GM19023 (cell line): ENCODE data around the gene LARP6.

Experiments used
- ATAC-seq: cut with Tn5 transposase; IDR thresholded peaks from one replicate; pipeline ENCODE4 v1.9.1; 2021; ENCODE audit warnings: mild to moderate bottlenecking, moderate library complexity; ENCODE audit not compliant: unreplicated experiment

Gene LARP6

GRCh38 chr15:70796516-70797310, 57.2 kb downstream of the LARP6 start:
- no peak for ATAC-seq

DNA sequence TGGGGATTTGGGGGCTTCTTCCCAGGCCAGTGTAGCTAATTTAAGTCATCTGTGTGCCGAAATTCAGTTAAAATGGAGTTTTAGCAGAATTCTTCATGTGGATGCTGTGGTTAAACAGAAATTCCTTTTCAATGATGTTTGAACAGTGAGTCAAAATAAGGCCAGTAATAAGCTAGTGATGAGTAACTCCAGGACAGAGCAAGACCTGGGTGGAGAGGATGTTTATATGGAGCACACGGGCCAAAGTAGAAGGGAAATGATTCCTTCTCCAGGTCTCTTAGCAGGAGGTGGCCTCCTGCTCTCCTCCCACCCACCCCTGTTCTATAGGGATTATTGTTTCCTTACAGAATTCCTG, 58.7 kb downstream of the LARP6 start:
- ATAC-seq = no peak

DNA sequence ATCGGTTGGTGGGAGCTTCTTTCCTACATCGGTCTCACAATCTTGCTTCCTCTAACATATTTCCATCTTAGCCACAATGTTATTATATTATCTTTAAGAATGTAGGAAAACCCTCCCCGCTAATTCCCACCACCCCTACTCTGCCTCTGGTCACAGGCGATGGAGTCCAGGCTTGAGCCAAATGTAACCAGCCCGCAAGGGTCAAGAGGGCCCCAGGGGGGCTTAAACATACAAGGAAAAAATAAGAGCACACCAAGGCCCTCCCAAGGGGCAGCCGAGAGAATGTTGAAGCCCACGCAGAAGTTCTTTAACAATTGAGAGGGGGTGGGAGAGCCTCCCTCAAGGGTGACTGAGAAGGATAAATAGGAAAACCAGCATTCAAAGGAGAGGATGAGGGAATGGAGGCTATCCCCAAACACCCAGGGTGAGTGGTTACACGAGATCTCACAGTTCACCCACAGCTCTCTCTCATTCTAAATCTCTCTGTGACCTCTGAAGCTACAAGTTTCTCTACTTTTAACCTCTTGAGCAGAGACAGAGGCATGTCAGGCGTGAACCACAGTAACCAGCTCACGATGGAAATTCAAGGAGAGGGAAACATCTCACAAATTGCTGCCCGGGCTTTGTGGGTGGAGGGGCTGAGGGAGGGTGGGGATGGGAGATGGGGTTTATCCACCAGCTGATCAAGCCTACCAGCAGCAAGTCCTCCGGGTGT, 59.2 kb downstream of the LARP6 start:
- no peak for ATAC-seq

DNA sequence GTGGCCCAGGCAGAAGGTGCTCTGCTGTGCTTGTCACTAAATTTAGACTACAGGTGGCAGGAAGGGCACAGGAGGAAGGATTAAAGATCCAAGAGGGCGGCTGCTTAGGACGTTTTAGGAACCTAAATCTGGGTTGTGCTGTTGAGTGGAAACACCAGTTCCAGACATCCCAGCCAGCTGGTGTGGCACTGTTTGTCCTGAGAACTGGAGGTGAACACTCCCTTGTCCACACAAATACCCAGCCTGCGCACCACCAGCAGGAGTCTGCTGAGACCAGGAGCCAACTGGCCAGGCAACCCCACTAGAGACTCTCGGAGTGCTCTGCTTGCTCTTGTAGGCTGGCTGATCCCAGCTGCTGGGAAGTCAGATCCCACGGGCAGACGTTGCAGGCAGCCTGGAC, 60.3 kb downstream of the LARP6 start:
- no peak for ATAC-seq

GRCh38 chr15:70792171-70792573, 61.8 kb downstream of the LARP6 start:
- ATAC-seq = no peak

DNA sequence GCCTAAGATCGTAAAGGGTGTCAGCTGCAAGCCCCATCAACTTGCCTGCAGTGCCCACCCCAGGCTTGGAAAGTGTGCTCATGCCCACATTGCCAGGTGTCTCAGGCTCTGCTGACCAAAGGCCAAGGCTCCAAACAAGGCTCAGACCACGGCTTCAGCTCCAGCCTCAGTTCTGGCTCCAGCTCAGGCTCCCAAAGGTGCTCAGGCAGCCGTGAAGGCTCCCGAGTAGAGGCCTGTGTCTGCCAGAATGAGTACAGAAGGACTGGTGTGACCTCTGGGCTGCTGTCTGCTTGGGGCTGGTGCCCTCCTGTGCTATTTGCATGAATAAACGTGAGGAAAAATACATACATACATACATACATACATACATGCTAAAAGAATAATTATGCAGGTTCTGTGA, 62.7 kb downstream of the LARP6 start:
- no peak for ATAC-seq

- ATAC-seq = no peak
These were observed 64.7 kb downstream of the LARP6 start for GRCh38 chr15:70789213-70789612.

DNA sequence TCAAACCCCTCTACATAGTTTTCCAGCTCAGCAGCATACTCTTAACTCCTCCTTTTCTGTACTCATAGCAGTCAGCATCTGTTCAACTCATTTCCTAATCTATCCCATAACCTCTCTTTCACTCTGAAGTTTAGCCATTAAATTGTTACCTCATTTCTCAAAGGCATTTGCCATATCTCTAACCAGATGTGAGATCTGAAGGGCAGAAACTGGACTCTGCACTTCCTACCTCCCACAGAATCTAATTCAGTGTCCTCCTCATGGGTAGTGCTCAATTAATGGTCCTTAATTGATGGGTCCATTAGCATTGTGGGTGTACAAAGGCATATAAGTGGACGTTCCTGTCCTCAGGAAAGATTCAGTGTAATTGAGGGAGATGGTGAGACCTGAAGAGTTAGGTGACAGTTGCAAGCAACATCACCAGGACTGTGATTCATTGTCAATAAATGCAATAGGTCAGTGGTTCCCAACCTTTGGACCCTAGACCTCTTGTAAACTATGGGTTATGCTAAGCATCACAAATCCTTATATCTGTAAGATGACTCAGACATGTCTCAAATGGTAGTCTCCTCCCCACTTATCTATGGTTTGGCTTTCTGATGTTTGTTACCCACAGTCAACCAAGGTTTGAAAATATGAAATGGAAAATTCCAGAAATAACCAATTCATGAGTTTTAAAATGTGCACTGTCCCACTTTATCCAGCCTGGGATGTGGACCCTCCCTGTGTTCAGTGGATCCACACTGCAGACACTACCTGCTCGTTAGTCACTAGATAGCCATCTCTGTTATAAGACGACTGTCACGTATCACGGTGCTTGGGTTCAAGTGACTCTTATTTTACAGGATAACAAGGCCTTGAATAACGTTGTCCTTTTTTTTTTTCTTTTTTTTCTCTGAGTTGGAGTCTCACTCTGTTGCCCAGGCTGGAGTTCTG, 65.6 kb downstream of the LARP6 start:
- no peak for ATAC-seq

DNA sequence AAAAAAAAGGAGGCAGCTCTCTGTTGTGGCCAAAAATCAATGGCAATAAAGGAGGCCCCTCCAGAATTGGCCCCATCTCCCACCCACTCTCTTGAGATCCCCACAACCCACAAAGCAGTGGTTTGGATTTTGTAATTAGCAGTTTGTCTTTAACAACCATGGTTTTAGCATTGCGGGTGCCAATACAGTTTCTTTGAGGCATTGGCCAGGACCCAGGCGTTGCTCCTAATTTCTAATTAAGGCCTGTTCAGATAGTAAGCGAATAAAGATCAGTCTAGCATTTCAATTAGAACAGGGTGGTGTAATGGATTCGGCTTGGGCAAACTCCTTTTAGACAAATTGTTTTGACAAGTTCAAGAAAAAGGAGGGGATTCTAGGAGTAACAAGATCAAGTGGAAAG, 67.0 kb downstream of the LARP6 start:
- no peak for ATAC-seq

DNA sequence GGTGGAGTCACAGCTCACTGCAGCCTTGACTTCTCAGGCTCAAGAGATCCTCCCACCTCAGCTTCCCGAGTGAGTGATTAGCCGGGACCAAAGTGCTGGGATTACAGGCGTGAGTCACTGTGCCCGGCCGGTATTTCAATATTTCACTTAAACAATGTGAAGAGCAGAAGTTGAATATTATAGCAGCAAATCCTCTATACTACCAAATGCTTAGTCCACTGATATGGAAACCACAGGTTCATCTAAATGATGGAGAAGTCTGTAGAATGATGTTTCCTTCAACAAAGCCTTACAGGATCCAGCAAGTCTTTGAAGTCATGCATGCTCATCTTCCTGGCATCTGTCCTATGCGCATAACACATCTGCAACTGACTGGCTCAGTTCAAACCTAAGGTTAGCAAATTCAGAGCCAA, 70.3 kb downstream of the LARP6 start:
- ATAC-seq = no peak

DNA sequence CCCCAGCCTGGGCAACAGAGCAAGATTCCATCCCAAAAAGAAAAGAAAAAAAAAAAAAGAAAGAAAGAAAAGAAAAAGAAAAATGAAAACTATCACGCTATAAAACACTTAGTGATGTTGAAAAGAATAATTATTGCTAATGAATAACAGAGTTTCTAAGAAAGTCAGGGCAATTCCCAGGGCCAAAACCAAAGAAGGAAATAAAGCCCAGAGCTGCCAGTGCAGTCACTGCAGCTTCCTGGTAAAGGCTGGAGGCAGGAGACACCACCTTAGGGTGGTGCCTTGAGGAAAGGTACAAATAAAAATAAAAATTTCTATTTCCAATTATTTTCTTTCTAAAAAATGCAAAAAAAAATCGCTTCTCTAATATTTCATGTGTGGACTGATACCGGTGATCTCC, 70.9 kb downstream of the LARP6 start:
- ATAC-seq = no peak

- ATAC-seq = no peak
These were observed 72.7 kb downstream of the LARP6 start for GRCh38 chr15:70781236-70781635.
